GM18867 (cell line): ENCODE data around the gene CGRRF1.

Source experiments
- ATAC-seq: cut with Tn5 transposase; IDR thresholded peaks from one replicate; pipeline ENCODE4 v1.9.1; 2021; ENCODE audit warnings: mild to moderate bottlenecking, moderate library complexity; ENCODE audit not compliant: unreplicated experiment

Gene CGRRF1

GRCh38 chr14:54509546-54510501, at the start of gene CGRRF1:
Gene CGRRF1, plus strand, starts transcription at chr14:54509906. Its CDS starts 54 bp downstream, at chr14:54509960.
- peak; percentile 96 for ATAC-seq

- no peak for ATAC-seq
Measured at GRCh38 chr14:54462048-54462447, 47.7 kb upstream of the CGRRF1 start.

GRCh38 chr14:54465654-54466053, 44.1 kb upstream of the CGRRF1 start:
- no peak for ATAC-seq

- no peak for ATAC-seq
Measured at GRCh38 chr14:54467280-54467679, 42.4 kb upstream of the CGRRF1 start.

- no peak for ATAC-seq
Measured at GRCh38 chr14:54470701-54471100, 39.0 kb upstream of the CGRRF1 start.

- no peak for ATAC-seq
Measured at GRCh38 chr14:54471641-54472040, 38.1 kb upstream of the CGRRF1 start.

- ATAC-seq = no peak
Measured at GRCh38 chr14:54472315-54472714, 37.4 kb upstream of the CGRRF1 start.

- ATAC-seq = no peak
Measured at GRCh38 chr14:54474232-54474793, 35.4 kb upstream of the CGRRF1 start.

GRCh38 chr14:54475187-54475899, 34.4 kb upstream of the CGRRF1 start:
- ATAC-seq = no peak

- ATAC-seq = no peak
Measured at GRCh38 chr14:54475911-54476310, 33.8 kb upstream of the CGRRF1 start.

- no peak for ATAC-seq
Measured at GRCh38 chr14:54478636-54479215, 31.0 kb upstream of the CGRRF1 start.

- ATAC-seq = no peak
Measured at GRCh38 chr14:54480830-54481562, 28.7 kb upstream of the CGRRF1 start.

- no peak for ATAC-seq
Measured at GRCh38 chr14:54481695-54482094, 28.0 kb upstream of the CGRRF1 start.

GRCh38 chr14:54483073-54483745, 26.5 kb upstream of the CGRRF1 start:
- ATAC-seq = no peak

- ATAC-seq = no peak
Measured at GRCh38 chr14:54483846-54484245, 25.9 kb upstream of the CGRRF1 start.

- no peak for ATAC-seq
Measured at GRCh38 chr14:54486685-54487084, 23.0 kb upstream of the CGRRF1 start.

GRCh38 chr14:54487771-54488170, 21.9 kb upstream of the CGRRF1 start:
- no peak for ATAC-seq

GRCh38 chr14:54488318-54488645, 21.4 kb upstream of the CGRRF1 start:
- ATAC-seq = no peak

GRCh38 chr14:54488646-54489317, 20.9 kb upstream of the CGRRF1 start, which contains the start of gene GMFB:
Gene GMFB, minus strand, starts transcription at chr14:54488980. Its CDS starts 53 bp downstream, at chr14:54488927.
- ATAC-seq = peak; percentile 94

GRCh38 chr14:54489318-54489683, 20.4 kb upstream of the CGRRF1 start:
- ATAC-seq = peak; percentile 25
